Osteoblast (primary cell): ENCODE results near the gene SCLY. TPM values are rescaled to one million over a fixed set of nuclear protein-coding genes. Genes with fewer than 3 reads are reported as not detected.

ENCODE experiments used
- DNase-seq: peaks from one replicate; pipeline ENCODE4 v3.0.0; 2011; ENCODE audit warnings: low spot score, mixed read lengths; ENCODE audit not compliant: insufficient read length; ENCODE audit errors: missing footprints
- H2AFZ ChIP-seq: 2 replicates; pipeline ENCODE4 v1.6.0; 2011; ENCODE audit warnings: mild to moderate bottlenecking, low read length
- H3K27ac ChIP-seq: 2 replicates; pipeline ENCODE4 v1.5.1; 2011; ENCODE audit warnings: mild to moderate bottlenecking, low read depth, low read length, moderate library complexity
- H3K27me3 ChIP-seq: 2 replicates; pipeline ENCODE4 v1.6.0; 2012; ENCODE audit warnings: mild to moderate bottlenecking, control low read depth, inconsistent platforms, low read length, moderate library complexity; ENCODE audit not compliant: insufficient read depth
- H3K36me3 ChIP-seq: 2 replicates; pipeline ENCODE4 v1.5.1; 2011; ENCODE audit warnings: mild to moderate bottlenecking, low read length, control low read depth, moderate library complexity; ENCODE audit not compliant: insufficient read depth
- H3K4me1 ChIP-seq: 2 replicates; pipeline ENCODE4 v1.5.1; 2011; ENCODE audit warnings: mild to moderate bottlenecking, low read length, control low read depth, moderate library complexity; ENCODE audit not compliant: insufficient read depth
- H3K4me2 ChIP-seq: 2 replicates; pipeline ENCODE4 v1.6.0; 2011; ENCODE audit warnings: mild to moderate bottlenecking, low read length; ENCODE audit not compliant: insufficient read depth
- H3K4me3 ChIP-seq: fragments of 200-600 bp; sonication (generic); 3 replicates; pipeline ENCODE4 v1.5.1; 2012; ENCODE audit warnings: mild to moderate bottlenecking, low read length, inconsistent platforms; ENCODE audit not compliant: insufficient read depth
- H3K79me2 ChIP-seq: 2 replicates; pipeline ENCODE4 v1.6.0; 2012; ENCODE audit warnings: mild to moderate bottlenecking, low read length, control low read depth, inconsistent platforms; ENCODE audit not compliant: insufficient read depth
- H3K9me3 ChIP-seq: 2 replicates; pipeline ENCODE4 v1.5.1; 2011; ENCODE audit warnings: low read depth, low read length, control low read depth
- H4K20me1 ChIP-seq: 2 replicates; pipeline ENCODE4 v1.6.0; 2012; ENCODE audit warnings: mild to moderate bottlenecking, low read length, control low read depth; ENCODE audit not compliant: insufficient read depth
- CTCF ChIP-seq: IDR thresholded peaks from 2 replicates; pipeline ENCODE4 v1.5.1; 2011; ENCODE audit warnings: mild to moderate bottlenecking, low read depth, low read length, moderate library complexity; ENCODE audit errors: extremely low read depth
- total RNA-seq: library from RNA; depleted of rRNA; stranded (reverse); fragments of >200 nt; gene quantifications from 2 replicates; pipeline ENCODE4 v1.2.3, GENCODE V29; 2012

SCLY gene
- total RNA-seq, 1 donor, result 11.6 TPM

GRCh38 chr2:238127165-238128060, 66.6 kb downstream of the SCLY start:
- no peaks in the 10 kb centered on the region for H3K27me3 ChIP-seq
- H3K9me3 ChIP-seq, result no peaks in the 10 kb centered on the region
- H4K20me1 ChIP-seq, result no peaks in the 10 kb centered on the region
- no peaks in the 10 kb centered on the region for H3K79me2 ChIP-seq
- H3K27ac ChIP-seq, result peak overlapping the region; percentile 45
- peak overlapping the region; percentile 62 for H3K4me3 ChIP-seq
- H3K4me2 ChIP-seq, result peak overlapping the region; percentile 73
- peak overlapping the region; percentile 98 for H2AFZ ChIP-seq
- H3K4me1 ChIP-seq, result peaks cover 12% of the 10 kb centered on the region
- no peaks in the 10 kb centered on the region for H3K36me3 ChIP-seq
- no peak for TF ChIP-seq CTCF
- DNase-seq, result peak; percentile 99

- DNase-seq, result peak; percentile 62
- peak overlapping the region; percentile 73 for H3K4me2 ChIP-seq
- H3K27me3 ChIP-seq, result no peaks in the 10 kb centered on the region
- H3K36me3 ChIP-seq, result no peaks in the 10 kb centered on the region
- peak overlapping the region; percentile 62 for H3K4me3 ChIP-seq
- peaks cover 12% of the 10 kb centered on the region for H3K4me1 ChIP-seq
- H4K20me1 ChIP-seq, result no peaks in the 10 kb centered on the region
- no peak overlapping the region for H3K27ac ChIP-seq
- H3K79me2 ChIP-seq, result no peaks in the 10 kb centered on the region
- H2AFZ ChIP-seq, result no peak overlapping the region
- TF ChIP-seq CTCF, result no peak
- H3K9me3 ChIP-seq, result no peaks in the 10 kb centered on the region
Observed at GRCh38 chr2:238128061-238128440, 67.2 kb downstream of the SCLY start.

GRCh38 chr2:238128534-238129001, 67.8 kb downstream of the SCLY start:
- Histone ChIP-seq H3K27ac (no peak overlapping the region), H3K36me3 (no peaks in the 10 kb centered on the region), H2AFZ (no peak overlapping the region), H3K9me3 (no peaks in the 10 kb centered on the region), H3K4me2 (no peak overlapping the region), H3K79me2 (no peaks in the 10 kb centered on the region), H3K4me3 (no peak overlapping the region), H4K20me1 (no peaks in the 10 kb centered on the region), H3K27me3 (no peaks in the 10 kb centered on the region), H3K4me1 (peaks cover 12% of the 10 kb centered on the region)
- peak; percentile 44 for DNase-seq
- no peak for TF ChIP-seq CTCF
